BJ (cell line): ENCODE measurements around the gene ADAMTS18. TPM values are rescaled to one million over a fixed set of nuclear protein-coding genes. Genes with fewer than 3 reads are reported as not detected.

Experiments
- CTCF ChIA-PET: fragments of 350-600 bp; formaldehyde crosslinking; extraction: SDS; loops from one replicate; lab custom pipeline; 2021; ENCODE audit warnings: antibody characterized with exemption, inconsistent platforms; lab: Yijun Ruan, JAX
- POLR2A ChIA-PET: fragments of 300-600 bp; sonication (Branson Sonifier 250); formaldehyde crosslinking; extraction: SDS; loops from one replicate; lab custom pipeline; 2021; ENCODE audit warnings: antibody characterized with exemption; lab: Charles Lee
- DNase-seq: peaks from one replicate; pipeline ENCODE4 v3.0.0-alpha.2; 2011; ENCODE audit warnings: low read depth
- H3K27me3 ChIP-seq: 2 replicates; pipeline ENCODE4 v1.6.0; 2011; ENCODE audit warnings: low read length; ENCODE audit not compliant: control insufficient read depth, insufficient read depth
- H3K36me3 ChIP-seq: 2 replicates; pipeline ENCODE4 v1.5.1; 2011; ENCODE audit warnings: low read length; ENCODE audit not compliant: control insufficient read depth, insufficient read depth
- H3K4me3 ChIP-seq: 2 replicates; pipeline ENCODE4 v1.5.1; 2011; ENCODE audit warnings: low read depth, mild to moderate bottlenecking, control low read depth, low read length
- polyA plus RNA-seq: library from polyadenylated mRNA; depleted of rRNA; stranded (reverse); fragments of >200 nt; gene quantifications from 2 replicates; pipeline ENCODE4 v1.2.3, GENCODE V29; 2011
- TF ChIP-seq, protein P1 (sequence below): IDR thresholded peaks from 2 replicates; pipeline ENCODE4 v1.5.1; 2011; ENCODE audit warnings: low read depth, mild to moderate bottlenecking, control low read depth, inconsistent platforms, low read length, moderate library complexity; ENCODE audit not compliant: insufficient read depth

Gene ADAMTS18
- polyA plus RNA-seq, 1 experiment = not detected

DNA sequence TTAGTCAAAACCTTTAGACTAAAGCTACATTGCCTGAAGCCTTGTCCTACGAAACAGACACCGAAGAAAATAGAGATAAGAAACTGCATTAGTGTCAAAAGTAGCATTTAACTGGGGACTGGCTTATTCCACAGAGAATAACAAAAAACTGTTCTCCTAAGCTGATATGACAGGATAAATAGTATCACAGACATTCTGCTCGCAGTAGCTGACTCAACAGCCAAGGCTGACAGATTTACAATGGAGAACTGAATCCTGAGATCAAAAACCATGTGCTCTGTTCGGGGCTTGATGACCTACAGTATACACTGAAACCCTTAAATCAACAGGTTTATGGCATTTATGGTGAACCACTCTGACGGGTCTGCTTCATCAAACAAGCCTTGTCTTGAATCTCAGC is 25.5 kb downstream of the ADAMTS18 start:
- CTCF ChIA-PET = no interaction called here
- TF ChIP-seq, protein P1, sequence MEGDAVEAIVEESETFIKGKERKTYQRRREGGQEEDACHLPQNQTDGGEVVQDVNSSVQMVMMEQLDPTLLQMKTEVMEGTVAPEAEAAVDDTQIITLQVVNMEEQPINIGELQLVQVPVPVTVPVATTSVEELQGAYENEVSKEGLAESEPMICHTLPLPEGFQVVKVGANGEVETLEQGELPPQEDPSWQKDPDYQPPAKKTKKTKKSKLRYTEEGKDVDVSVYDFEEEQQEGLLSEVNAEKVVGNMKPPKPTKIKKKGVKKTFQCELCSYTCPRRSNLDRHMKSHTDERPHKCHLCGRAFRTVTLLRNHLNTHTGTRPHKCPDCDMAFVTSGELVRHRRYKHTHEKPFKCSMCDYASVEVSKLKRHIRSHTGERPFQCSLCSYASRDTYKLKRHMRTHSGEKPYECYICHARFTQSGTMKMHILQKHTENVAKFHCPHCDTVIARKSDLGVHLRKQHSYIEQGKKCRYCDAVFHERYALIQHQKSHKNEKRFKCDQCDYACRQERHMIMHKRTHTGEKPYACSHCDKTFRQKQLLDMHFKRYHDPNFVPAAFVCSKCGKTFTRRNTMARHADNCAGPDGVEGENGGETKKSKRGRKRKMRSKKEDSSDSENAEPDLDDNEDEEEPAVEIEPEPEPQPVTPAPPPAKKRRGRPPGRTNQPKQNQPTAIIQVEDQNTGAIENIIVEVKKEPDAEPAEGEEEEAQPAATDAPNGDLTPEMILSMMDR = no peak
- no peaks in the 10 kb centered on the region for H3K27me3 ChIP-seq

GRCh38 chr16:77408607-77409006 is 26.2 kb downstream of the ADAMTS18 start:
- TF ChIP-seq, protein P1 = no peak
- Histone ChIP-seq H3K4me3 (no peak overlapping the region), H3K36me3 (no peaks in the 10 kb centered on the region), H3K27me3 (no peaks in the 10 kb centered on the region)
- DNase-seq = no peak
- POLR2A ChIA-PET = no interaction called here
- CTCF ChIA-PET = no interaction called here

More for the DNA sequence above, 25.5 kb downstream of the ADAMTS18 start:
- H3K36me3 ChIP-seq = no peaks in the 10 kb centered on the region
- POLR2A ChIA-PET = no interaction called here
- DNase-seq = no peak
- H3K4me3 ChIP-seq = no peak overlapping the region

DNA sequence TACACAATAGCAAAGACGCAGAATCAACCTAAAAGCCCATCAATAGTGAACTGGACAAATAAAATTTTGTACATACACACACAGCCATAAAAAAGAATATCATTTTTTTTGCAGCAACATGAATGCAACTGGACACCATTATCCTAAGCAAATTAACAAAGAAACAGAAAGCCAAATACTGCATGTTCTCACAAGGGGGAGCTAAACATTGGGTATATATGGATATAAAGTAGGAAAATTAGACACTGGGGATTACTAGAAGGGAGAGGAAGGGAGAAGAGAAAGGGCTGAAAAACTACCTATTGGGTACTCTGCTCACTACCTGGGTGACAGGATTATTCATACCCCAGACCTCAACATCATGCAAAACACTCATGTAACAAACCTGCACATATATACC is 28.2 kb downstream of the ADAMTS18 start:
- no peak for DNase-seq
- Histone ChIP-seq H3K27me3 (no peaks in the 10 kb centered on the region), H3K4me3 (no peak overlapping the region), H3K36me3 (no peaks in the 10 kb centered on the region)
- POLR2A ChIA-PET = interaction anchor here (0.5 kb wide), 1 partner anchor 1744 kb away, joined by 32 read pairs; no protein-coding TSS in a partner anchor
- TF ChIP-seq, protein P1 = no peak
- CTCF ChIA-PET = no interaction called here

- TF ChIP-seq, protein P1 = no peak
- ChIA-PET CTCF (no interaction called here), POLR2A (no interaction called here)
Observed at GRCh38 chr16:77404775-77405174, 30.1 kb downstream of the ADAMTS18 start.

DNA sequence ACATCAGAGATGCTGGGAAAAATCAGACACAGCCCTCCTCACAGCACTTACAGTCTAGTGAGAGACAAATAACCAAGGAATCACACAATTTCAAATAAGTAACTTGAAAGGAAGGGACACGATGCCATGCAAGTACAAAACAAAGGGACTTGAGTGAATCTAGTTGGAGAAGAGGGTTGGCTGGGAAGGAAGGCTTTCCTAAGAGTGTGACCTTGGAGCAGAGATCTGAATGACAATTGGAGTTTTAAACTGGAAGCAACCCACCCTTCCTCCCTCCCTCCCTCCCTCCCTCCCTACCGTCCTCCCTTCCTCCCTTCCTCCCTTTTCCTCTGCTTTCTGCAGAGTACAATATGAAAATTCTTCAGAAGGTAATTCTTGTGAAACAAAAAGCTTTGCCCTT is 31.1 kb downstream of the ADAMTS18 start:
- TF ChIP-seq, protein P1 = no peak
- DNase-seq = no peak
- POLR2A ChIA-PET = no interaction called here
- no peaks in the 10 kb centered on the region for H3K36me3 ChIP-seq
- CTCF ChIA-PET = no interaction called here
- H3K27me3 ChIP-seq = no peaks in the 10 kb centered on the region
- H3K4me3 ChIP-seq = no peak overlapping the region

More at GRCh38 chr16:77404775-77405174, 30.1 kb downstream of the ADAMTS18 start:
- Histone ChIP-seq H3K36me3 (no peaks in the 10 kb centered on the region), H3K4me3 (no peak overlapping the region), H3K27me3 (no peaks in the 10 kb centered on the region)
- DNase-seq = no peak
